GM12865 (cell line): ENCODE results near the gene GPR155.
"Not testable (repeated sequence)": the region's sequence is repeated elsewhere in the genome, so short reads cannot be mapped to it uniquely, and the experiment has no call there.

Experiments used
- DNase-seq: peaks from one replicate; pipeline ENCODE4 v3.0.0; 2010; ENCODE audit warnings: low read depth
- H3K4me3 ChIP-seq: 2 replicates; pipeline ENCODE4 v1.5.1; 2011; ENCODE audit warnings: mild to moderate bottlenecking, low read depth, low read length, control low read depth
- CTCF ChIP-seq: IDR thresholded peaks from 2 replicates; pipeline ENCODE4 v1.5.1; 2011; ENCODE audit warnings: low read length, control low read depth, low read depth, inconsistent platforms; ENCODE audit not compliant: insufficient read depth; ENCODE audit errors: missing control alignments

The GPR155 gene

GRCh38 chr2:174438146-174438886, 48.5 kb downstream of the GPR155 start:
- no peak overlapping the region for H3K4me3 ChIP-seq
- no peak for TF ChIP-seq CTCF
- DNase-seq = no peak

- H3K4me3 ChIP-seq = no peak overlapping the region
- TF ChIP-seq CTCF = no peak
- DNase-seq = no peak
These were observed 50.5 kb downstream of the GPR155 start for GRCh38 chr2:174436351-174436750.

- H3K4me3 ChIP-seq = no peak overlapping the region
- DNase-seq = no peak
- TF ChIP-seq CTCF = no peak
These were observed 54.9 kb downstream of the GPR155 start for GRCh38 chr2:174431902-174432301.

- DNase-seq = no peak
- H3K4me3 ChIP-seq = no peak overlapping the region
- TF ChIP-seq CTCF = no peak
These were observed 56.8 kb downstream of the GPR155 start for GRCh38 chr2:174430066-174430465.

GRCh38 chr2:174428214-174428613, 58.6 kb downstream of the GPR155 start:
- DNase-seq = no peak
- no peak for TF ChIP-seq CTCF

GRCh38 chr2:174412256-174412655, 74.6 kb downstream of the GPR155 start:
- no peak overlapping the region for H3K4me3 ChIP-seq
- TF ChIP-seq CTCF = no peak
- no peak for DNase-seq

More at GRCh38 chr2:174428214-174428613, 58.6 kb downstream of the GPR155 start:
- no peak overlapping the region for H3K4me3 ChIP-seq

GRCh38 chr2:174410039-174410438, 76.8 kb downstream of the GPR155 start:
- not testable (repeated sequence) for DNase-seq, H3K4me3 ChIP-seq
